ENCODE data around the gene S100A1.
"Not testable (repeated sequence)": the region's sequence is repeated elsewhere in the genome, so short reads cannot be mapped to it uniquely, and the experiment has no call there.

The S100A1 gene

DNA sequence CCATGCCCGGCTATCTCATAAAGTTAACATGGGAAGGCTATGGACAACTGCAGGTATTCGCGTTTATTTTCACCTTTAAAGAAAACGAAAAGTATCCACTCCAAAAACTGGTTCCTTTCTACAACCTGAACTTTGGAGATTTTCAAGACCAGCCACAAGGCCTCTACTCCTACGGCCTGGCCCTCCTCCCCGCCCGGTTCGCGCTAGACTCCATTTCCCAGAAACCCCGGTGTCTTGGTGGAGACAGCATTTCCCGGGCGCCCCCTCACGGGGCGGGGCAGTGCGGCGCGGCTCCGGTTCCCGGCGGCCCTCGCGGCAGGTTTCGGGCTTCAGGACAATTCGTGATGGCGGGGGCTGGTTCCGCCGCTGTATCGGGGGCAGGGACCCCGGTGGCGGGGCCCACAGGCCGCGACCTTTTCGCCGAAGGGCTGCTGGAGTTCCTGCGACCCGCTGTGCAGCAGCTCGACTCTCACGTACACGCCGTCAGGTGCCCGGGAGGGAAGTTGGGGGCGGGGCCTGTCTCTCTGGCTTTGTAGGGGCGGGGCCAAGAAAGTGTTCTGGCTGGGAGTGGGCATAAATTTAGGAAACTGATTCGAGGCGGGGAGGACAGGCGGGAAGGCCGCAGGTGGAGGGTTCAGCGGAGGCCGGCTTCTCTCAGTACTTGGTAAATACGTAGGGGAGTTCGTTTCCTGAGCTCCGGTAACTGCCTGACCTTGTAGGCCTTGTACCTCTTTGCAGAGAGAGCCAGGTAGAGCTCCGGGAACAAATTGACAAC lies 30.4 kb downstream of the S100A1 start, which contains the start of gene SNAPIN:
Gene SNAPIN (plus strand): TSS at position 304 of the 775 bp plus-strand sequence. CDS start 41 bp downstream, at position 345.
- DNase-seq (ENCODE audit: low spot score) = peak; percentile 95

DNA sequence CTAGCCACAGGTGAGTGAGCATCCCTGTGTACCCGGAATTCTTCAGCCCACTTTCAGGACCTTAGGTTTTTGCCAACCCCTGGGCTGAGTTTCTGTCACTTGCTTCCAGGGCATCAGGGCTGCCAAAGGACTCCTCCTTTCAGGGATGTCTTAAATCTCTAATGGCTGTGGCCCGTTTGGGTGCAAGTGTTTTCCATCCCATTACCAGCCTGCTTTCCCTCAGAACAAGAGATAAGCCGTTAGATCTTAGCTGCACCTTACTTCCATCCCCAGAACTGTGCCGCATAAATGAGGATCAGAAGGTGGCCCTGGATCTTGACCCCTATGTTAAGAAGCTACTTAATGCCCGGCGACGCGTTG lies 30.9 kb downstream of the S100A1 start:
- DNase-seq (ENCODE audit: low spot score) = no peak

DNA sequence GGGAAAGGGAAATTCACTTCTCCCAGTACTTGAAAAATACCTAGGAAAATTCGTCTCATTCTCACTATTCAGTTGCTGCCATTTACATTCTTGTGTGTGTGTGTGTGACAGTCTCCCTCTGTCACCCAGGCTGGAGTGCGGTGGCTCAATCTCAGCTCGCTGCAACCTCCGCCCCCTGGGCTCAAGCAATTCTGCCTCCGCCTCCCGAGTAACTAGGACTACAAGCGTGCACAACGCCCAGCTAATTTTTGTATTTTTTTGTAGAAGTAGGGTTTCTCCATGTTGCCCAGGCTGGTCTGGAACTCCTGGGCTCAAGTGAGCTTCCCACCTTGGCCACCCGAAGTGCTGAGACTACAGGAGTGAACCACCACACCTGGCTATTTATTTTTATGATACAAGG lies 31.4 kb downstream of the S100A1 start:
- DNase-seq (ENCODE audit: low spot score) = no peak

DNA sequence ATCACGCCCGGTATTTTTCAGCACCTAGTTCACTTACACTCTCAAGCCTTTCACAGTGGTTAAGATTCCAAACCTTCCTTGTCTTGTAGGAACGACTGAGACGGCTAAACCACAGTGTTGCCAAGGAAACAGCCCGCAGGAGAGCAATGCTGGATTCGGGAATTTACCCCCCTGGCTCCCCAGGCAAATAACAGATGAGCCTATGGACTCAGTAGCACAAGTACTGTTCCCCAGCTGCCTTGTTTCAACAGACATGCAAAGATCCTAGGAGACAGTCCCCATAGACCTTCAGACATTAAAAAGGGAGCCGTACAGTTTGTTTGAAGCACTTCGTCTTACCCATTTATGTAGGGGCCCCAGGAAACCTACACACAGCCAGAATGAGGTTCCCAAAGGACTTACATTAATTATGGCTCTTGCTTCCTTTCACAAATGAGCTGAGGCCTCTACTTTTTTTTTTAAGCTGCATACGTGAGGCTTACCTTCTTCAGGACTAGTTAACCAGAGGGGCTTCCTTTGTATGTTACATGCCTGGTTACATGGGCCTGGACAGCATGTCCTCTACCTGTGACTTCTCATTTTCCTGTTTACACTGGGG lies 33.0 kb downstream of the S100A1 start:
- no peak for DNase-seq (ENCODE audit: low spot score)

DNA sequence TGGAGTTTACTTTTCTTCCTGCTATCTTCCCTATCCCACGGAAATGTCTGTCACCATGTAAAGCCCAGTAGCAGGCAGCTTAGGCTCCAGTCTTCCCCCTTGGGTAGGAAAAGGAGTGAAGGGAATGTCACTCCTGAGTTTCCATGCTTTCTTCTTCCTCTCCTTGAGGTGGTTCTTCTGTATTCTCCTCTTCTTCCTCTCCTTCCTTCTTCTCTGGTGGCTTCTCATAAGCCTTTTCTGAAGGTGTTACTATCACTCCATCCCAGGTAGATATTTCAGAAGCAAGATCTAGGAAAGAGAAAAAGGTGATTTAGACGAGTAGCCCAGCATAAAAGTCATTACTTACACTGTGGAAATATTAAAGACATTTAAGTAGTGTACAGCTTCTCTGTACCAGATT lies 34.0 kb downstream of the S100A1 start:
- DNase-seq (ENCODE audit: low spot score) = no peak

DNA sequence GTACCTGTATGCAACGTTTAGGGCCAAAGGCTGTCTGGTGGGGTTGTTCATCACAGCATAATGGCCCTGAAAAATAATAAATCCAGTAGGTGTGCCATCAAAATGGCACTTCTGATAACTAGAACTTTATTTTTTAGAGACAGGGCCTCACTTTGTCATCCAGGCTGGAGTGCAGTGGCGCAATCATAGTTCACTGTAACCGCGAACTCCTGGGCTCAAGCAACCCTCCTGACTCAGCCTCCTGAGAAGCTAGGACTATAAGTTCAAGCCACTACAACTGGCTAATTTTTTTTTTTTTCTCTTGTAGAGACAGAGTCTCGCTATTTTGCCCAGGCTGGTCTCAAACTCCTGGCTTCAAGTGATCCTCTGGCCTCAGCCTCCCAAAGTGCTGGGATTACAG lies 35.0 kb downstream of the S100A1 start:
- no peak for DNase-seq (ENCODE audit: low spot score)

DNA sequence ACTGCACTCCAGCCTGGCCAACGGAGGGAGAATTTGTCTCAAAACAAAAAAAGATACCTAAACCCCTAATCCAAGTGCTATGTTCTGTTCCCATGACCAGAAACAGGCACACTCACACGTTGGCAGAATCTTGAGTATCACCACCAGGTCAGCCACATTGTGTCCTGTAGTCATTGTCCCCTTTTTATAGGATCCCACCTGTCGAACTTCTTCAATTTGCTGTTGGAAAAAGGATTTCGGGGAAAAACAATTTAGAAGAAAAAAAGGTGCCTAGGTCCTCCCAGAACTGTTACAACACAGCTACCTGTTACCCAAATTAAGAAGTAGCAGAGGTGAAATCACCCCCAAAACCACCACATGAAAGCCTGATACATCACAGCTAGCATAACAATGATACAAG lies 39.2 kb downstream of the S100A1 start:
- no peak for DNase-seq (ENCODE audit: low spot score)

DNA sequence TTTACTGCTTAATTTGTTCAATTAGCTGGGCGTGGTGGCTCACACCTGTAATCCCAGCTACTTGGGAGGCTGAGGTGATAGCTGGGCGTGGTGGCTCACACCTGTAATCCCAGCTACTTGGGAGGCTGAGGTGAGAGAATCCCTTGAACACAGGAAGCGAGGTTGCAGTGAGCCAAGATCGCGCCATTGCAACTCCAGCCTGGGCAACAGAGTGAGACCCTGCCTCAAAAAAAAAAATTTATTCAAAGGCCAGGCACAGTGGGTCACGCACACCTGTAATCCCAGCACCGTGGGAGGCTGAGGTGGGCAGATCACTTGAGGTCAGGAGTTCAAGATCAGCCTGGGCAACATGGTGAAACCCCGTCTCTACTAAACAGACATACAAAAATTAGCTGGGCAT lies 40.4 kb downstream of the S100A1 start:
- DNase-seq (ENCODE audit: low spot score) = not testable (repeated sequence)

DNA sequence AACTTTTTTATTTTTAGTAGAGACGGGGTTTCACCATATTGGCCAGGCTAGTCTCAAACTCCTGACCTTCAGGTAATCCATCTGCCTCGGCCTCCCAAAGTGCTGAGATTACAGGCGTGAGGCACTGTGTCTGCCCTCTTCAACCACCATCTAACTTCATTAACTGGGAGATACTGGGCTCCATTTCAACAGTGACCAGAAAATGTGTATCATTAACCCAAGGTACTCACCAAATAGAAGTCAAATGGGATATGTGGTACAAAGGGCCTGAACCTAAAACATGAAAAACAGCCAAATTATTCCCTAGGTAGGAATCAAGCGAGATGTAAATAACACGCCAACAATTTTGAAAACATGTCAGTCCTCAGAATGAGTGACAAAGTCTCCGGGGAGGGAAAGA lies 41.4 kb downstream of the S100A1 start:
- DNase-seq (ENCODE audit: low spot score) = no peak

DNA sequence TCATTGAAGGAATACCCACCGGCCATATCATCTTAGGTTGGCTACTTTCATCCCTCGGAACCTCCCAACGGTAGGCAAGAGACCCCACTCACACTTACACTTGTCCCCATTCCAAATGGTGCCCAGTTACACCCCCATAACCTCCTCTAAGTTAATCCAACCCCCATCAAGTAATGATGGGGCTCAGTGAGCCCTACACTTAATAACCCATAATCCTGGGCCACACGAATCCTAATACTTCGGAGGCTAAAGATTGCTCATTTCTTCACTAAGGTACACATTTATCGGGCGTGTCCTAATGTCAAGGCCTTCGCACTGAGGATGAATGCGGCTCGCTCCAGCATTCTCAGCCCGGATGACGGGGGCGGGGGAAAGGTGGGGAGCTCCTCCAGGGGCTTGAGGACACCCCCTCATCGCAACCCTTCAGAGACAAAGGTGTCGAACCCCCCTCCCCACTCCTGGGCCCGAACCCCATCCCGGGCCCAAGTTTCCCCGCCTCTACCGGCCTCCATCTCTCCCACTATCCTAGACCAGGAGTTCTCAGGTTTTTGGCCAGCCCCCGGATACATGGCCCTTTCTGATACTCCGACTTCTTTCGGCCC lies 42.1 kb downstream of the S100A1 start:
- no peak for DNase-seq (ENCODE audit: low spot score)

DNA sequence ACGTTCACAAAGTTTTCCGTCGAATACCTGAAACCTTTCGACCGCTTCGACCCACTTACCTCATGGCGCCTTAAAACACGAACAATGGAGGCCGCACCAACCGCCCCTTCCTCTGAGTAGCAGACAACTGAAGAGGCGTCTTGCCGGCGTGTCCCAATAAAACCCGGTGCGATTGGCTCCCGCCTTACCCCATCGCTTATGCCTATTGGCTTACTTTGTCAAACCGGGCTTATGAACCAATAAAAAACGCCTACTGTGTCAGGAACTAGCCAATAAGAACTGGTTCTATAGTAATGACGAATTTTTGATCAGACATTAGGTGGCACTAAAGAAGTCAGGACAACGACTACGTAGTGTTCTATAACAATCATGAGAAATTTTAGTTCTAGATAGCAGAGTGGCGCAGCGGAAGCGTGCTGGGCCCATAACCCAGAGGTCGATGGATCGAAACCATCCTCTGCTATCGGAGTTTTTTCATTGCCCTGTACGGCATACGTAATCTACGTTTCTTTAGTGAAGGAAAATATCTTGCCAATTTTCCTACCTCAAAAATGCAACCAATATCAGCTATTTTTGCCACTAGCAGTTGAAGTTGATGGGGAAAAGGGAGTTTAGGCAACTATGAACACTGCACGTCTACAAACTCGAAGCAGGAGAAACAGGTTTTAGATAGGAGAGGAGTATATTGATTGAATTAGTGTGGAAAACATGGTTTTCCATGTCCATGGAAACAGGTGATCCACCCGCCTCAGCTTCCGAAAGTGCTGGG lies 42.8 kb downstream of the S100A1 start, which contains the start of gene ILF2:
Gene ILF2 (minus strand): TSS at position 135 of the 769 bp plus-strand sequence. CDS start 71 bp downstream, at position 64.
- peak; percentile 98 for DNase-seq (ENCODE audit: low spot score)

DNA sequence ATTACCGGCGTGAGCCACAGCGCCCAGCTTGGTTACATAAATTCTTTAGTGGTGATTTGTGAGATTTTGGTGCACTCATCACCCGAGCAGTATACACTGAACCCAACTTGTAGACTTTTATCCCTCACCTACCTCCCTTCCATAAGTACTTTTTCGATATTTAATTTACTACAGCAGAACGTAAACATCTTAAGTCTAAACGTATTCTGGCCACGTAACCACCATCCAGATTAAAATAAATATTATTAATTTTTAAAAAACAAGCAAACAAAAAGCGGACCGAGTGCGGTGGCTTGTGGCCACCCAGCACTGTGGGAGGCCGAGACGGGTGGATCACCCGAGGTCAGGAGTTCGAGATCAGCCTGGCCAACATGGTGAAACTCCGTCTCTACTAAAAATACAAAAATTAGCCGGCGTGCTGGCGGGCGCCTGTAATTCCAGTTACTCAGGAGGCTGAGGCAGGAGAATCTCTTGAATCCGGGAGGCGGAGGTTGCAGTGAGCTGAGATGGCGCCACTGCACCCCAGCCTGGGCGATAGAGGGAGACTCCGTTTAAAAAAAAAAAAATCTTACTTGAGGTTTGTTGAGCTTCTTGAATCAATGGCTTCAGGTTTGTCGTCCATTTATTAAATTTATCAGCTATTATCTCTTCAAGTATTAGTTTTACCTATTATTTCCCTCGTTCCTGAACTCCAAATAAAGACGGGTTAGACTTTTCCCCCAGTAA lies 43.6 kb downstream of the S100A1 start:
- peak; percentile 24 for DNase-seq (ENCODE audit: low spot score)

DNA sequence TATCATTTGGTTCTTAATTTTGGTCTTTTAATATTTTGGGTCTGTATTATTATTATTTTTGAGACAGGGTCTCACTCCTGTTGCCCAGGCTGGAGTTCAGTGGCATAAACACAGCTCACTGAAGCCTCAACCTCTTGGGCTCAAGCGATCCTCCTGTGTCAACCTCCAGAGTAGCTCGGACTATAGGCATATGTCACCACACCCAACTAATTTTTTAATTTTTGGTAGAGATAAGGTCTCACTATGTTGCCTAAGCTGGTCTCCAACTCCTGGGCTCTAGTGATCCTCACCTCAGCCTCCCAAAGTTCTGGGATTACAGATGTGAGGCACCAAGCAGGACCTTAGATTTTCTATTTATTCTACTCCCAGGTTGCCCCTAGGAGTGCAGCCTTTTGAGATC lies 45.3 kb downstream of the S100A1 start:
- DNase-seq (ENCODE audit: low spot score) = no peak

DNA sequence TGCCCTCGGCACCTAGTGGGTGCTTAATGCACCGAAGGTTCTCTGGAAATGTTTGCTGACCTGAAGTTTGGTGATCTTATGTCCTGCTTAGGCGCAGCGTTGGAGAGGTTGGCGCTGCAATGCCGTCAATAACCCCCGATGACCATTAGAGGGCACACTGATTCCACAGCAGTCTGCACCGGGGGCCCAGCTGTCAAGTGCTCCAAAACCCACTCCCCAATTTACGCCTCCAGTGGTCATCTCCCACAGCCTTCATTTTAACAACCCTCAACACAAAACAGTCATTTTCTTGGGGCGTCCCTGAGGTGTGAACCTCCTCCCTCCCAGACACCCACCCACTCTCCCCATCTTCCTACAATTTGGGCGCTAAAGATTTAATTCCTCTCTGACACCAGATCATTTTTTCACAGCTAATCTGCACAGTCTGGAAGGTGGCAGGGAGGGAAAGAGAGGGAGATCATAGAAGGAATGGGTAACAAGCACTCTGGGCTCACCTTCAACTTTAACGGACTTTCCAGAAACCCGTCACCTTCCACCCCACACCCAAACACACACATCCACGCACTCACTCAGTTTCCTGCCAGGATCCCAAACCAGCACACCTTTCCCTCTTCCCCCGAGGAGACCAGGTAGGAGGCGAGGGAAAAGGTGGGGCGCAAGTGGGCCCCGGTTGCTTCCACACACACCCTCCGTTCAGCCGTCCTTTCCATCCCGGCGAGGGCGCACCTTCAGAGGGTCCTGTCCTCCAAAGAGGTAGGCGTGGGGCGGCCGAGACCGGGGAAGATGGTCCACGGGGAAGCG lies 49.7 kb downstream of the S100A1 start:
- DNase-seq (ENCODE audit: low spot score) = peak; percentile 77

DNA sequence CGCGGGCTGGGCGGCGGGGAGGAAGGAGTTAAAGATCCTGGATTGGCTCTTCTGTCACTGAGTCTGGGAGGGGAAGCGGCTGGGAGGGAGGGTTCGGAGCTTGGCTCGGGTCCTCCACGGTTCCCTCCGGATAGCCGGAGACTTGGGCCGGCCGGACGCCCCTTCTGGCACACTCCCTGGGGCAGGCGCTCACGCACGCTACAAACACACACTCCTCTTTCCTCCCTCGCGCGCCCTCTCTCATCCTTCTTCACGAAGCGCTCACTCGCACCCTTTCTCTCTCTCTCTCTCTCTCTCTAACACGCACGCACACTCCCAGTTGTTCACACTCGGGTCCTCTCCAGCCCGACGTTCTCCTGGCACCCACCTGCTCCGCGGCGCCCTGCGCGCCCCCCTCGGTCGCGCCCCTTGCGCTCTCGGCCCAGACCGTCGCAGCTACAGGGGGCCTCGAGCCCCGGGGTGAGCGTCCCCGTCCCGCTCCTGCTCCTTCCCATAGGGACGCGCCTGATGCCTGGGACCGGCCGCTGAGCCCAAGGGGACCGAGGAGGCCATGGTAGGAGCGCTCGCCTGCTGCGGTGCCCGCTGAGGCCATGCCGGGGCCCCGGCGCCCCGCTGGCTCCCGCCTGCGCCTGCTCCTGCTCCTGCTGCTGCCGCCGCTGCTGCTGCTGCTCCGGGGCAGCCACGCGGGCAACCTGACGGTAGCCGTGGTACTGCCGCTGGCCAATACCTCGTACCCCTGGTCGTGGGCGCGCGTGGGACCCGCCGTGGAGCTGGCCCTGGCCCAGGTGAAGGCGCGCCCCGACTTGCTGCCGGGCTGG lies 50.5 kb downstream of the S100A1 start, which contains the start of gene NPR1:
Gene NPR1 (plus strand): TSS at position 170 of the 818 bp plus-strand sequence. CDS start 421 bp downstream, at position 591.
- DNase-seq (ENCODE audit: low spot score) = peak; percentile 68

DNA sequence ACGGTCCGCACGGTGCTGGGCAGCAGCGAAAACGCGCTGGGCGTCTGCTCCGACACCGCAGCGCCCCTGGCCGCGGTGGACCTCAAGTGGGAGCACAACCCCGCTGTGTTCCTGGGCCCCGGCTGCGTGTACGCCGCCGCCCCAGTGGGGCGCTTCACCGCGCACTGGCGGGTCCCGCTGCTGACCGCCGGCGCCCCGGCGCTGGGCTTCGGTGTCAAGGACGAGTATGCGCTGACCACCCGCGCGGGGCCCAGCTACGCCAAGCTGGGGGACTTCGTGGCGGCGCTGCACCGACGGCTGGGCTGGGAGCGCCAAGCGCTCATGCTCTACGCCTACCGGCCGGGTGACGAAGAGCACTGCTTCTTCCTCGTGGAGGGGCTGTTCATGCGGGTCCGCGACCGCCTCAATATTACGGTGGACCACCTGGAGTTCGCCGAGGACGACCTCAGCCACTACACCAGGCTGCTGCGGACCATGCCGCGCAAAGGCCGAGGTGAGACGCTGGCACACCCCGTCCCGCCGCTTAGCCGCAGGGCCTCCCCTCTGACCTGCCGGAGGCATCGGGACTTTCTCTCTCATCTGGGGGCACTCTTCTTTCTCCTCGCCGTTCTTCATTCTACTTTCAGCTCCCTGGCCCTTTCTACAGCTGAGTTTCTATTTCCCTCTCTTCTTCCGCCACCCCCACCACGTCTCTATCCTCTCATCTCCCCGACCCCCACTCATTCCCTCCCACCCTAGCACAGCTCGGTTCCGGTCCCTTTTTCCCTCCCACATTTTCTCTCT lies 51.3 kb downstream of the S100A1 start:
- no peak for DNase-seq (ENCODE audit: low spot score)

DNA sequence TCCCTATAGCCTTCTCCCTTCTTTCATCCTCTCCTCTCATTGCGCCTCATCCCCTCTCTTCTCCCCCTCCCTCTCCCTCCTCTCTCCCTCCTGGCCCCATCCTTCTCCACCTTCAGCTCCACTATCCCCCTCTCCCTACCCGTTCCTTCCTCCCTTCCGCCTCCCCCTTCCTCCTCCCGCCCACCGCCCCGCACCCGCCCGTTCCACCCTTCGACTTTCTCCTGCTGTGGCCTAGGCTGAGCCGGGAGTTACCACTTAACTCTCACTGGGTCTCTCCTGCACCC lies 51.8 kb downstream of the S100A1 start:
- DNase-seq (ENCODE audit: low spot score) = no peak
